ENCODE data around the gene HAGH.

DNA sequence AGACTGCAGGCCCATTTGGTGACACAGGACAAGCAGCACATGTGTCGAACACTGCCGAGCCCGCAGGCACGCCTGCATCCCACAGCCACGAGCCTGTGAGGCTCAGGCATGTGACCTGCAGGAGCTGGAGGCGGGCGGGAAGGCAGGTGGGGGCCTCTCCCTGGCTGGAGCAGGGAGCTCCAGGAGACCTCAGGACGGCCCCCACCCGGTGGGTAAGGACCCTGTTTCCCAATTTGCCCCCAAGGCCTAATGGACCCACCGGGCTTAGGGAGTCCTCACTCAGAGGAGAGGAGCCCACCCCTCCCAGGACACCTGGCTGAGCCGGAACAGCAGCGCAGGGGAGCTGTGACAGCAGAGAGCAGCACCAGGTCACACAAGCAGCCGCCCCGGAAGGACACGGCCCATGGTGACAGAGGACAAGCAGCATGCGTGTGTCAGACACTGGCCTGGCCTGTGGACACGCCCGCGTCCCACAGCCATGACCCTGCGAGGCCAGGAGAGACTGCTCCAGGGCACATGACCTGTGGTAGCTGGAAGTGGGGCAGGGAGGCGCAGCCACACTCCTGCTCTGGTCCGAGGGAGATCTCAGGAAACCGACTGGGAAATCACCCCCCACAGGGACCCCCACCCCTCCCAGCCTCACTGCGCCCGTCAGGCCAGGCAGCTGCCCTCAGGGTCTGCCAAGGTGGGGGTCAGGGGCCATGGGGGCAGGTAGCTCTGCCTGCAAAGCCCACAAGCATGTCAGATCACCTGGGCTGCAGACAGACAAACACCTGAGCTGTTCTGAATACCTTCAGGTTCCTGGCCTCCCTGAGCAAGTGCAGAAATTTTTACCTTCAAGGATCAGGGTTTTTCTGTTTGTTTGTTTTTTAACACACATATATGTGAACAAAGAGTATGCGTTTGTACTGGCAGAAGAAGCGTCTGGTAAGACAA, 46.6 kb downstream of the HAGH start:
- TF ChIP-seq, protein P1, sequence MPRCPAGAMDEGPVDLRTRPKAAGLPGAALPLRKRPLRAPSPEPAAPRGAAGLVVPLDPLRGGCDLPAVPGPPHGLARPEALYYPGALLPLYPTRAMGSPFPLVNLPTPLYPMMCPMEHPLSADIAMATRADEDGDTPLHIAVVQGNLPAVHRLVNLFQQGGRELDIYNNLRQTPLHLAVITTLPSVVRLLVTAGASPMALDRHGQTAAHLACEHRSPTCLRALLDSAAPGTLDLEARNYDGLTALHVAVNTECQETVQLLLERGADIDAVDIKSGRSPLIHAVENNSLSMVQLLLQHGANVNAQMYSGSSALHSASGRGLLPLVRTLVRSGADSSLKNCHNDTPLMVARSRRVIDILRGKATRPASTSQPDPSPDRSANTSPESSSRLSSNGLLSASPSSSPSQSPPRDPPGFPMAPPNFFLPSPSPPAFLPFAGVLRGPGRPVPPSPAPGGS (IDR thresholded peaks at IDR 0.05): no peak; the same call in 2 of the 3 replicates
- TF ChIP-seq RCOR1 (IDR thresholded peaks at IDR 0.05; ENCODE audit: low read depth, low read length) (no peak), MAZ (IDR thresholded peaks at IDR 0.05; ENCODE audit: borderline replicate concordance, low read depth, low read length) (no peak), CHD4 (IDR thresholded peaks at IDR 0.05; ENCODE audit: borderline replicate concordance) (no peak), POLR2A (IDR thresholded peaks at IDR 0.05; ENCODE audit: low read length) (0 out of 2 replicates have a peak, but pooled peaks have one; percentile 3), RFX5 (IDR thresholded peaks at IDR 0.05) (no peak), RNF2 (IDR thresholded peaks at IDR 0.05; ENCODE audit: borderline replicate concordance, low read depth) (no peak)
- TF ChIP-seq, protein P2, sequence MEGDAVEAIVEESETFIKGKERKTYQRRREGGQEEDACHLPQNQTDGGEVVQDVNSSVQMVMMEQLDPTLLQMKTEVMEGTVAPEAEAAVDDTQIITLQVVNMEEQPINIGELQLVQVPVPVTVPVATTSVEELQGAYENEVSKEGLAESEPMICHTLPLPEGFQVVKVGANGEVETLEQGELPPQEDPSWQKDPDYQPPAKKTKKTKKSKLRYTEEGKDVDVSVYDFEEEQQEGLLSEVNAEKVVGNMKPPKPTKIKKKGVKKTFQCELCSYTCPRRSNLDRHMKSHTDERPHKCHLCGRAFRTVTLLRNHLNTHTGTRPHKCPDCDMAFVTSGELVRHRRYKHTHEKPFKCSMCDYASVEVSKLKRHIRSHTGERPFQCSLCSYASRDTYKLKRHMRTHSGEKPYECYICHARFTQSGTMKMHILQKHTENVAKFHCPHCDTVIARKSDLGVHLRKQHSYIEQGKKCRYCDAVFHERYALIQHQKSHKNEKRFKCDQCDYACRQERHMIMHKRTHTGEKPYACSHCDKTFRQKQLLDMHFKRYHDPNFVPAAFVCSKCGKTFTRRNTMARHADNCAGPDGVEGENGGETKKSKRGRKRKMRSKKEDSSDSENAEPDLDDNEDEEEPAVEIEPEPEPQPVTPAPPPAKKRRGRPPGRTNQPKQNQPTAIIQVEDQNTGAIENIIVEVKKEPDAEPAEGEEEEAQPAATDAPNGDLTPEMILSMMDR (IDR thresholded peaks at IDR 0.05): no peak
- TF ChIP-seq, protein P3, sequence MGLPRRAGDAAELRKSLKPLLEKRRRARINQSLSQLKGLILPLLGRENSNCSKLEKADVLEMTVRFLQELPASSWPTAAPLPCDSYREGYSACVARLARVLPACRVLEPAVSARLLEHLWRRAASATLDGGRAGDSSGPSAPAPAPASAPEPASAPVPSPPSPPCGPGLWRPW (IDR thresholded peaks at IDR 0.05): no peak
